ENCODE results near the gene ZFYVE21. TPM values are rescaled to one million over a fixed set of nuclear protein-coding genes. Genes with fewer than 3 reads are reported as not detected.

The ZFYVE21 gene
- total RNA-seq (2014; rRNA removed) (47.2 and 50.1 TPM in 2 replicates), Bru-seq, nascent RNA (percentile 67 among the genes with signal in this experiment), BruChase-seq, experiment 1, labeled RNA remaining after a 6-hour chase (percentile 79 among the genes with signal in this experiment), BruChase-seq, experiment 2, labeled RNA remaining after a 2-hour chase (percentile 84 among the genes with signal in this experiment)
- long read RNA-seq, transcript ZFYVE21-202 (7 exons, 1,383 nt): major isoform, 144 of 186 reads
- long read RNA-seq, transcript ZFYVE21-201 (8 exons, 1,521 nt): minor isoform, 5 of 186 reads
- long read RNA-seq, partial matches to known transcripts: 12 of 186 reads
- long read RNA-seq, other reads (novel, unspliced or antisense): 21 of 186 reads

- Histone ChIP-seq H3F3A (ENCODE audit: low read length, unreplicated experiment) (no peaks in the 10 kb centered on the region), H3K4me3 (ENCODE audit: low read length) (peak within 1 kb of the TSS; percentile 87), H3K9me3 (ENCODE audit: low read length) (no peaks in the 10 kb centered on the region), H3K79me2 (ENCODE audit: low read length) (peaks cover 72% of the 10 kb centered on the region), H3K27me3 (ENCODE audit: low read length) (no peaks in the 10 kb centered on the region), H3K9ac (ENCODE audit: low read length) (peak within 1 kb of the TSS; percentile 97), H3K4me2 (ENCODE audit: low read length) (peak within 1 kb of the TSS; percentile 99), H2AFZ (ENCODE audit: low read length) (peak within 1 kb of the TSS; percentile 51), H3K36me3 (ENCODE audit: low read depth, low read length) (no peaks in the 10 kb centered on the region), H3K4me1 (ENCODE audit: insufficient read depth, low read length) (peaks cover 51% of the 10 kb centered on the region), H4K20me1 (ENCODE audit: low read length) (no peaks in the 10 kb centered on the region), H3K27ac (ENCODE audit: low read length) (peak within 1 kb of the TSS; percentile 29), H3K9me2 (replicated peaks; ENCODE audit: low read length) (no peaks in the 10 kb centered on the region)
- CTCF ChIA-PET: interaction anchor here (0.5 to 1.0 kb wide), 2 partner anchors 85 to 89 kb away, joined by 3 to 5 read pairs; no protein-coding TSS in a partner anchor
- ATAC-seq (peak; percentile 77), DNase-seq (peak; percentile 99)
- TF ChIP-seq CTCF (conservative IDR thresholded peaks at IDR 0.05; ENCODE audit: low read depth, low read length) (no peak), EZH2phosphoT487 (IDR thresholded peaks at IDR 0.05; ENCODE audit: borderline replicate concordance, low read length) (no peak), EZH2 (IDR thresholded peaks at IDR 0.05; ENCODE audit: low read length, unreplicated experiment) (no peak)
- BruUV-seq (replicated peaks): no TSS peak
- intact Hi-C loops (cut with micrococcal nuclease): loop anchor here (10.0 kb wide), 1 partner anchor 141 kb away; no protein-coding TSS in a partner anchor
- POLR2A ChIA-PET (ENCODE audit: unreplicated experiment): interaction anchor here (0.6 kb wide), 1 partner anchor 64 kb away, joined by 3 read pairs; no protein-coding TSS in a partner anchor
These were observed at the start of gene ZFYVE21, which contains the start of gene XRCC3 for GRCh38 chr14:103715052-103716000. TSS of gene ZFYVE21 (plus strand) at chr14:103715810. CDS start at chr14:103715842, 32 bp downstream. TSS of gene XRCC3 (minus strand) at chr14:103715451. CDS start at chr14:103711087, 4,364 bp downstream.

- Histone ChIP-seq H3K9me3 (ENCODE audit: low read length) (no peaks in the 10 kb centered on the region), H3K27ac (ENCODE audit: low read length) (no peak overlapping the region), H3K4me1 (ENCODE audit: insufficient read depth, low read length) (no peaks in the 10 kb centered on the region; the same call in 1 of the 2 replicates), H3K79me2 (ENCODE audit: low read length) (peaks cover 32% of the 10 kb centered on the region; the same call in 1 of the 2 replicates), H3K9ac (ENCODE audit: low read length) (no peak overlapping the region), H3K4me2 (ENCODE audit: low read length) (no peak overlapping the region), H3K4me3 (ENCODE audit: low read length) (no peak overlapping the region), H3K9me2 (replicated peaks; ENCODE audit: low read length) (no peaks in the 10 kb centered on the region), H2AFZ (ENCODE audit: low read length) (no peak overlapping the region), H3K27me3 (ENCODE audit: low read length) (no peaks in the 10 kb centered on the region), H3K36me3 (ENCODE audit: low read depth, low read length) (peaks cover 63% of the 10 kb centered on the region), H3F3A (ENCODE audit: low read length, unreplicated experiment) (peaks cover 7% of the 10 kb centered on the region), H4K20me1 (ENCODE audit: low read length) (peaks cover 13% of the 10 kb centered on the region)
- DNase-seq (no peak), ATAC-seq (no peak)
- ChIA-PET CTCF (no interaction called here), POLR2A (ENCODE audit: unreplicated experiment) (no interaction called here)
- no TSS peak for BruUV-seq (replicated peaks)
- no peak for TF ChIP-seq EZH2phosphoT487 (IDR thresholded peaks at IDR 0.05; ENCODE audit: borderline replicate concordance, low read length)
- no peak for TF ChIP-seq EZH2 (IDR thresholded peaks at IDR 0.05; ENCODE audit: low read length, unreplicated experiment)
- TF ChIP-seq CTCF (conservative IDR thresholded peaks at IDR 0.05; ENCODE audit: low read depth, low read length): no peak
- intact Hi-C loops (cut with micrococcal nuclease): no loop called here
These were observed 47.9 kb upstream of the ZFYVE21 start for GRCh38 chr14:103667671-103668070.

Measured in PC-3 (cell line).